Mesenchymal stem cell (in vitro differentiated cells and primary cell): ENCODE results near the gene EHD1.

ENCODE experiments used
- DNase-seq: peaks from one replicate; pipeline ENCODE4 v3.0.0-alpha.2; 2013
- H2AFZ ChIP-seq: one replicate; pipeline ENCODE4 v1.6.1; 2013; ENCODE audit warnings: low read depth, mild to moderate bottlenecking, control low read depth, inconsistent platforms, low read length, moderate library complexity
- H2AK5ac ChIP-seq: 2 replicates; pipeline ENCODE4 v1.6.1; 2013; ENCODE audit warnings: low read length, moderate library complexity, mild to moderate bottlenecking, inconsistent platforms; ENCODE audit not compliant: severe bottlenecking
- H2BK120ac ChIP-seq: one replicate; pipeline ENCODE4 v1.6.1; 2013; ENCODE audit warnings: low read depth, mild to moderate bottlenecking, inconsistent platforms, low read length, moderate library complexity
- H2BK12ac ChIP-seq, 2 experiments: one replicate each; pipeline ENCODE4 v1.6.1; 2013; ENCODE audit warnings: inconsistent platforms in 2 of 2, low read length in 2 of 2, mild to moderate bottlenecking in 2 of 2, moderate library complexity in 2 of 2, control low read depth in 1 of 2
- H2BK15ac ChIP-seq: one replicate; pipeline ENCODE4 v1.6.1; 2013; ENCODE audit warnings: mild to moderate bottlenecking, low read depth, inconsistent platforms; ENCODE audit not compliant: poor library complexity, severe bottlenecking
- H2BK5ac ChIP-seq: 2 replicates; pipeline ENCODE4 v1.6.1; 2013; ENCODE audit warnings: low read depth, mild to moderate bottlenecking, low read length, control low read depth, inconsistent platforms; ENCODE audit not compliant: poor library complexity, severe bottlenecking
- H3K14ac ChIP-seq, 2 experiments: one replicate each; pipeline ENCODE4 v1.6.1; 2013; ENCODE audit warnings: inconsistent platforms in 2 of 2, low read length in 2 of 2, control low read depth in 1 of 2, mild to moderate bottlenecking in 1 of 2, moderate library complexity in 1 of 2
- H3K18ac ChIP-seq, 2 experiments: one replicate each; pipeline ENCODE4 v1.6.1; 2013; ENCODE audit warnings: inconsistent platforms in 2 of 2, low read length in 2 of 2, control low read depth in 1 of 2, low read depth in 1 of 2, mild to moderate bottlenecking in 1 of 2
- H3K23ac ChIP-seq, 2 experiments: one replicate each; pipeline ENCODE4 v1.6.1; 2013; ENCODE audit warnings: inconsistent platforms in 2 of 2, low read length in 2 of 2, mild to moderate bottlenecking in 2 of 2, moderate library complexity in 2 of 2, control low read depth in 1 of 2
- H3K27ac ChIP-seq: 2 replicates; pipeline ENCODE4 v1.5.1; 2013; ENCODE audit warnings: mild to moderate bottlenecking, moderate library complexity, low read length, control low read depth, inconsistent platforms; ENCODE audit not compliant: poor library complexity, severe bottlenecking
- H3K27me3 ChIP-seq, 2 experiments: 2 replicates each; pipeline versions ENCODE4 v1.6.1 to v1.7.0; 2013; ENCODE audit warnings: low read length in 2 of 2, mild to moderate bottlenecking in 2 of 2, moderate library complexity in 2 of 2, control low read depth in 1 of 2, inconsistent platforms in 1 of 2; ENCODE audit not compliant: control insufficient read depth in 1 of 2, insufficient read depth in 1 of 2
- H3K36me3 ChIP-seq, 2 experiments: 2 replicates each; pipeline versions ENCODE4 v1.6.1 to v1.7.0; 2013; ENCODE audit warnings: low read length in 2 of 2, control low read depth in 1 of 2, inconsistent platforms in 1 of 2, low read depth in 1 of 2, mild to moderate bottlenecking in 1 of 2; ENCODE audit not compliant: insufficient read depth in 2 of 2, control insufficient read depth in 1 of 2
- H3K4ac ChIP-seq, 2 experiments: one replicate each; pipeline ENCODE4 v1.6.1; 2013; ENCODE audit warnings: inconsistent platforms in 2 of 2, low read length in 2 of 2, mild to moderate bottlenecking in 2 of 2, moderate library complexity in 2 of 2, control low read depth in 1 of 2, low read depth in 1 of 2
- H3K4me1 ChIP-seq: 2 replicates; pipeline ENCODE4 v1.6.1; 2013; ENCODE audit warnings: low read depth, low read length, control low read depth; ENCODE audit not compliant: control insufficient read depth, insufficient read depth
- H3K4me2 ChIP-seq: 2 replicates; pipeline ENCODE4 v1.6.1; 2013; ENCODE audit warnings: low read length, mild to moderate bottlenecking, inconsistent platforms; ENCODE audit not compliant: poor library complexity, severe bottlenecking
- H3K4me3 ChIP-seq, 2 experiments: 2 replicates each; pipeline versions ENCODE4 v1.5.1 to v1.7.0; 2013; ENCODE audit warnings: low read length in 2 of 2, mild to moderate bottlenecking in 2 of 2, control low read depth in 1 of 2, low read depth in 1 of 2; ENCODE audit not compliant: insufficient read depth in 1 of 2
- H3K79me1 ChIP-seq: replicated peaks from 2 replicates; pipeline ENCODE4 v1.6.1; 2013; ENCODE audit warnings: mild to moderate bottlenecking, control low read depth, low read length, inconsistent platforms; ENCODE audit not compliant: poor library complexity, severe bottlenecking
- H3K9ac ChIP-seq: 2 replicates; pipeline ENCODE4 v1.7.0; 2013; ENCODE audit warnings: mild to moderate bottlenecking, low read length, moderate library complexity
- H3K9me3 ChIP-seq: 2 replicates; pipeline ENCODE4 v1.7.0; 2013; ENCODE audit warnings: mild to moderate bottlenecking, low read length; ENCODE audit not compliant: control insufficient read depth
- H4K8ac ChIP-seq: one replicate; pipeline ENCODE4 v1.6.1; 2013; ENCODE audit warnings: inconsistent platforms, mild to moderate bottlenecking, low read length, moderate library complexity
- H4K91ac ChIP-seq: one replicate; pipeline ENCODE4 v1.6.1; 2013; ENCODE audit warnings: mild to moderate bottlenecking, low read length, inconsistent platforms
- WGBS: methylation state at CpG from one replicate; pipeline ENCODE4 v1.1.7; 2013; ENCODE audit warnings: mixed read lengths; 5-methylcytosine and 5-hydroxymethylcytosine counted together

Gene EHD1

GRCh38 chr11:64891215-64891848, 12.9 kb upstream of the EHD1 start:
- H4K91ac ChIP-seq = no peak overlapping the region
- H2BK15ac ChIP-seq = no peak overlapping the region
- peaks cover 27% of the 10 kb centered on the region for H3K4me1 ChIP-seq
- H3K79me1 ChIP-seq = no peaks in the 10 kb centered on the region
- H2BK120ac ChIP-seq = no peak overlapping the region
- H3K27me3 ChIP-seq = no peaks in the 10 kb centered on the region
- H3K27ac ChIP-seq = no peak overlapping the region
- peak overlapping the region in 1 of 2 experiments; percentile 21 for H2BK12ac ChIP-seq
- H3K36me3 ChIP-seq = peaks cover 18 to 20% of the 10 kb centered on the region in 2 experiments
- no peak overlapping the region for H3K18ac ChIP-seq
- H3K9me3 ChIP-seq = no peaks in the 10 kb centered on the region
- H3K23ac ChIP-seq = no peak overlapping the region
- no peak overlapping the region for H3K9ac ChIP-seq
- no peak overlapping the region for H3K4ac ChIP-seq
- no peak overlapping the region for H2BK5ac ChIP-seq
- H3K14ac ChIP-seq = no peak overlapping the region
- no peak for DNase-seq
- no peak overlapping the region for H3K4me3 ChIP-seq
- no peak overlapping the region for H3K4me2 ChIP-seq
- WGBS = 93% methylated on average over 25 of the region's 25 CpGs
- H4K8ac ChIP-seq = no peak overlapping the region
- H2AK5ac ChIP-seq = no peak overlapping the region
- no peak overlapping the region for H2AFZ ChIP-seq

- Histone ChIP-seq H2BK12ac (no peak overlapping the region), H4K91ac (no peak overlapping the region), H2BK5ac (no peak overlapping the region), H3K36me3 (peaks cover 10 to 12% of the 10 kb centered on the region in 2 experiments), H3K27ac (no peak overlapping the region), H3K23ac (no peak overlapping the region), H4K8ac (no peak overlapping the region), H2BK120ac (no peak overlapping the region), H3K79me1 (no peaks in the 10 kb centered on the region), H3K4me1 (peaks cover 27% of the 10 kb centered on the region), H3K9me3 (no peaks in the 10 kb centered on the region), H2AK5ac (no peak overlapping the region), H3K9ac (no peak overlapping the region), H3K18ac (no peak overlapping the region), H3K4ac (no peak overlapping the region), H2BK15ac (no peak overlapping the region), H3K27me3 (no peaks in the 10 kb centered on the region), H3K14ac (no peak overlapping the region), H2AFZ (no peak overlapping the region), H3K4me3 (no peak overlapping the region), H3K4me2 (no peak overlapping the region)
- DNase-seq = no peak
- WGBS = 83% methylated on average over 7 of the region's 7 CpGs
Observed at GRCh38 chr11:64890522-64890939, 12.1 kb upstream of the EHD1 start.

GRCh38 chr11:64888729-64889511, 10.5 kb upstream of the EHD1 start:
- no peak overlapping the region for H3K23ac ChIP-seq
- no peak overlapping the region for H3K18ac ChIP-seq
- no peak overlapping the region for H2AK5ac ChIP-seq
- no peaks in the 10 kb centered on the region for H3K79me1 ChIP-seq
- no peaks in the 10 kb centered on the region for H3K36me3 ChIP-seq
- H3K27ac ChIP-seq = no peak overlapping the region
- H3K4ac ChIP-seq = no peak overlapping the region
- H3K27me3 ChIP-seq = no peaks in the 10 kb centered on the region
- H3K4me2 ChIP-seq = no peak overlapping the region
- H3K4me3 ChIP-seq = no peak overlapping the region
- H4K91ac ChIP-seq = peak overlapping the region; percentile 52
- H3K9me3 ChIP-seq = no peaks in the 10 kb centered on the region
- H2BK12ac ChIP-seq = peak overlapping the region in 1 of 2 experiments; percentile 37
- H2AFZ ChIP-seq = no peak overlapping the region
- 51% methylated on average over 9 of the region's 9 CpGs for WGBS
- peak overlapping the region; percentile 62 for H4K8ac ChIP-seq
- H3K9ac ChIP-seq = peak overlapping the region; percentile 15
- no peak overlapping the region for H2BK5ac ChIP-seq
- peak overlapping the region in 1 of 2 experiments; percentile 49 for H3K14ac ChIP-seq
- peaks cover 26% of the 10 kb centered on the region for H3K4me1 ChIP-seq
- no peak for DNase-seq
- H2BK15ac ChIP-seq = no peak overlapping the region
- no peak overlapping the region for H2BK120ac ChIP-seq

- Histone ChIP-seq H3K4me2 (no peak overlapping the region), H2BK120ac (no peak overlapping the region), H3K14ac (no peak overlapping the region), H4K8ac (peak overlapping the region; percentile 95), H3K79me1 (no peaks in the 10 kb centered on the region), H4K91ac (peak overlapping the region; percentile 94), H3K4me1 (peaks cover 21% of the 10 kb centered on the region), H2AFZ (peak overlapping the region; percentile 92), H2BK12ac (peak overlapping the region in 1 of 2 experiments; percentile 45), H3K18ac (peak overlapping the region in 1 of 2 experiments; percentile 90), H3K23ac (no peak overlapping the region), H2AK5ac (no peak overlapping the region), H3K4ac (peak overlapping the region in 1 of 2 experiments; percentile 49), H2BK15ac (no peak overlapping the region), H3K36me3 (no peaks in the 10 kb centered on the region), H3K4me3 (peak overlapping the region in 1 of 2 experiments; percentile 71), H2BK5ac (no peak overlapping the region), H3K9ac (peak overlapping the region; percentile 70), H3K27ac (no peak overlapping the region), H3K9me3 (no peaks in the 10 kb centered on the region), H3K27me3 (no peaks in the 10 kb centered on the region)
- WGBS = 78% methylated on average over 8 of the region's 8 CpGs
- no peak for DNase-seq
Observed at GRCh38 chr11:64888406-64888728, 9.9 kb upstream of the EHD1 start.
